ENCODE data around the gene POLL. TPM values are rescaled to one million over a fixed set of nuclear protein-coding genes. Genes with fewer than 3 reads are reported as not detected.

POLL gene
- total RNA-seq, 4 donors from 2014 or later: 21.6 to 28.8 (median 24.4) TPM

DNA sequence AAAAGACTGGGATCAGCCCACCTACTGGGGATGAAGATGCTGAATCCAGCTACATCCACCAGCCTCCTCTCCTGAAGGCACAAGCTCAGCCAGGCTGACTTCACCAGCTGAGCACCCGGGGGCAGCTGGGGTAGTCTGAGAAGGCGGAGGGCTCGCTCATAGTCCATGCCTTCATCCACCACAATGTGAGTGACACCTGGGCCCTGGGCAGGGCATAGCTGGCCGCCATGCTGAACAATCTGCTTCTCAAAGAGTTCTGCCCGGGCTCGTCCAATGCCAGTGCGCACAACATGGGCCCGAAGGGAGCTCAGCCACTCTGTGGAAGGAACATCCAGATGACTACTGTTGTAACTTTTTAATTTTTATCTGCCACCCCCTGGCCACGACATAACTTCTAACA is 2.2 kb downstream of the POLL start:
- Histone ChIP-seq H3K4me1 (peaks cover 0 to 30% (median 18%) of the 10 kb centered on the region in 3 donors), H3K27ac (no peak overlapping the region), H3K27me3 (no peaks in the 10 kb centered on the region), H3K4me3 (no peak overlapping the region), H3K36me3 (peaks cover 0 to 53% of the 10 kb centered on the region in 2 donors), H3K9me3 (no peaks in the 10 kb centered on the region)
- TF ChIP-seq, protein P1, sequence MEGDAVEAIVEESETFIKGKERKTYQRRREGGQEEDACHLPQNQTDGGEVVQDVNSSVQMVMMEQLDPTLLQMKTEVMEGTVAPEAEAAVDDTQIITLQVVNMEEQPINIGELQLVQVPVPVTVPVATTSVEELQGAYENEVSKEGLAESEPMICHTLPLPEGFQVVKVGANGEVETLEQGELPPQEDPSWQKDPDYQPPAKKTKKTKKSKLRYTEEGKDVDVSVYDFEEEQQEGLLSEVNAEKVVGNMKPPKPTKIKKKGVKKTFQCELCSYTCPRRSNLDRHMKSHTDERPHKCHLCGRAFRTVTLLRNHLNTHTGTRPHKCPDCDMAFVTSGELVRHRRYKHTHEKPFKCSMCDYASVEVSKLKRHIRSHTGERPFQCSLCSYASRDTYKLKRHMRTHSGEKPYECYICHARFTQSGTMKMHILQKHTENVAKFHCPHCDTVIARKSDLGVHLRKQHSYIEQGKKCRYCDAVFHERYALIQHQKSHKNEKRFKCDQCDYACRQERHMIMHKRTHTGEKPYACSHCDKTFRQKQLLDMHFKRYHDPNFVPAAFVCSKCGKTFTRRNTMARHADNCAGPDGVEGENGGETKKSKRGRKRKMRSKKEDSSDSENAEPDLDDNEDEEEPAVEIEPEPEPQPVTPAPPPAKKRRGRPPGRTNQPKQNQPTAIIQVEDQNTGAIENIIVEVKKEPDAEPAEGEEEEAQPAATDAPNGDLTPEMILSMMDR (IDR thresholded peaks at IDR 0.05): no peak
- TF ChIP-seq EP300 (IDR thresholded peaks at IDR 0.05) (no peak), POLR2A (IDR thresholded peaks at IDR 0.05) (no peak)
- ATAC-seq: no peak
- 80 to 84% methylated on average over 1 to 2 of the region's 9 CpGs for WGBS, 2 donors (ENCODE audit: low coverage in 1 of 2)

DNA sequence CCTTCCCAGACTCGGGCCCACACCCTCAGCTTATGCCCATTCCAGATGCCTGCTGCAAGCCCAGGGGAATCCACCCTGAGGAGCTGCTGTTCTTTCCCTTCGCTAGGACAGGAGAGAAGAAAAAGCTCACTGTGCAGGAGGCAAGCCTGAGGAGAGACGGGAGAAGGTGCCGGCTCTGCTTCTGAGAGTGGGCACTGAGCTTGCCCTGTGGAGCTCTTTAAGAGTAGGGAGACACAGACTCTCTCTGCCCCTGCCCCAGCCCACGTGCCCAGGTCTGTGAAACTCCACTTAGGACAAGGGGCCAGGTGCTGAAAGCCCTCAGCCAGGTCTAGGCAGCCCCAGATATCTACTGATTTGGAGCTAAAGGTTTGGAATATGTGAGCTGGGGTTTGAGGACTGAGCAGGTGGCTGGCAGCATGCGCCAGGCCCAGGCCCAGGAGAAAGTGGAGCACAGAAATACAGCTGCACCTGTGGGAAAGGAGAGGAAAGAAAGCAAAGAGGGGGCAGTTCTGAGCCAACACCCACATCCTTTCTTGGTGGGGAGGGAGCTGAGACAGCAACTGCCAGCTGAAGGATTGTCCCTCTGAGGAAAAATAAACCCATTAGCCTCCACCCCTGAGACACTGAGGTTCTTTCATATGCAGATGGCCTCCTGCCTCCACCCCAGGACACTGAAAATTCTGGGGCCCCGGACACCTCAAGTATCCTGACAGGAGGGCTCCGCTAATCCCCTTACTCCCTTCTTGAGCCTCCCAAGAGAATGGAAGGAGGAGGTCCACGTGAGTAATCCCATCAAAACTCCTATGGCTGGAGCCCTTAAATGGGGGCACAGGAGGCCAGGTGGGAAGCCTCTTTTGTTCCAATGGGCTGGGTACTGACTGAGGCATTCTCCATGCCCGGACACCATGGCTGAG is 7.3 kb downstream of the POLL start:
- 66% methylated on average over 4 of the region's 10 CpGs; no CpG with 5 or more reads in 1 of the 2 donors for WGBS, 2 donors (ENCODE audit: low coverage in 1 of 2)
- Histone ChIP-seq H3K27ac (no peak overlapping the region), H3K36me3 (peaks cover 0 to 92% of the 10 kb centered on the region in 2 donors), H3K27me3 (no peaks in the 10 kb centered on the region), H3K9me3 (no peaks in the 10 kb centered on the region), H3K4me1 (peaks cover 0 to 4% (median 0%) of the 10 kb centered on the region in 3 donors), H3K4me3 (no peak overlapping the region)
- ATAC-seq: no peak
- TF ChIP-seq EP300 (IDR thresholded peaks at IDR 0.05) (no peak), POLR2AphosphoS5 (IDR thresholded peaks at IDR 0.05) (no peak), POLR2A (IDR thresholded peaks at IDR 0.05) (no peak)
- TF ChIP-seq, protein P1 (IDR thresholded peaks at IDR 0.05): no peak

DNA sequence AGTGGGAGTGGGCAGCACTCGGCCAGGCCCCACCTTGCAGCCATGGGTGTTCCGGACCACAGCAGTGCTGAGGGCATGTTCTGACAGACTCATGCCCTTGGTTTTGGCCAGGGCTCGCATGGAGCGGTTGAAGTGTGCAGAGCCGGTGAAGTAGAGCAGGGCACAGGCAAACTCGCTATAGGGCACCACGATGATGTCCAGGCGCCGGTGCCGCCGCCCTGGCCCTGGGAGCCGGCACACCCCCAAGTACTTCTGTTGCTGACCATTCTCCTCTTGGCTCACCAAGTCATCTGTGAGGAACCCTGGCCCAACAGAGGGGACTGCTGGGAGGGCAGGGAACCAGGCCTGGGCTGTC is 8.6 kb downstream of the POLL start:
- Histone ChIP-seq H3K4me1 (no peaks in the 10 kb centered on the region), H3K27ac (no peak overlapping the region), H3K4me3 (no peak overlapping the region), H3K27me3 (no peaks in the 10 kb centered on the region), H3K9me3 (no peaks in the 10 kb centered on the region), H3K36me3 (peaks cover 0 to 79% of the 10 kb centered on the region in 2 donors)
- 96% methylated on average over 10 of the region's 12 CpGs; no CpG with 5 or more reads in 1 of the 2 donors for WGBS, 2 donors (ENCODE audit: low coverage in 1 of 2)
- no peak for ATAC-seq
- TF ChIP-seq EP300 (IDR thresholded peaks at IDR 0.05): no peak

- 85% methylated on average over 4 of the region's 13 CpGs; no CpG with 5 or more reads in 1 of the 2 donors for WGBS, 2 donors (ENCODE audit: low coverage in 1 of 2)
- H3K27me3 ChIP-seq: no peaks in the 10 kb centered on the region
Measured at GRCh38 chr10:101578803-101579515, 9.1 kb downstream of the POLL start.

GRCh38 chr10:101578192-101578591 is 9.9 kb downstream of the POLL start:
- 90 to 100% methylated on average over 3 to 5 of the region's 5 CpGs for WGBS, 2 donors (ENCODE audit: low coverage in 1 of 2)
- H3K27ac ChIP-seq: no peak overlapping the region
- H3K4me1 ChIP-seq: no peaks in the 10 kb centered on the region
- H3K4me3 ChIP-seq: no peak overlapping the region
- TF ChIP-seq, protein P1 (IDR thresholded peaks at IDR 0.05): no peak
- no peak for TF ChIP-seq EP300 (IDR thresholded peaks at IDR 0.05)
- no peak for TF ChIP-seq POLR2AphosphoS5 (IDR thresholded peaks at IDR 0.05)
- no peak for TF ChIP-seq POLR2A (IDR thresholded peaks at IDR 0.05)
- H3K27me3 ChIP-seq: no peaks in the 10 kb centered on the region
- H3K36me3 ChIP-seq: peaks cover 0 to 66% of the 10 kb centered on the region in 2 donors
- no peak for ATAC-seq
- peaks cover 0 to 4% (median 0%) of the 10 kb centered on the region in 3 donors for H3K9me3 ChIP-seq

More at GRCh38 chr10:101578803-101579515, 9.1 kb downstream of the POLL start:
- TF ChIP-seq EP300 (IDR thresholded peaks at IDR 0.05): no peak
- TF ChIP-seq POLR2A (IDR thresholded peaks at IDR 0.05): no peak
- TF ChIP-seq POLR2AphosphoS5 (IDR thresholded peaks at IDR 0.05): no peak
- TF ChIP-seq, protein P1 (IDR thresholded peaks at IDR 0.05): no peak
- Histone ChIP-seq H3K27ac (no peak overlapping the region), H3K36me3 (peaks cover 0 to 74% of the 10 kb centered on the region in 2 donors), H3K9me3 (no peaks in the 10 kb centered on the region), H3K4me1 (no peaks in the 10 kb centered on the region), H3K4me3 (no peak overlapping the region)
- no peak for ATAC-seq
